A673 (cell line): Measurements from ENCODE around the gene ASB13. TPM values are rescaled to one million over a fixed set of nuclear protein-coding genes. Genes with fewer than 3 reads are reported as not detected.

Source experiments
- BruUV-seq: library from RNA; stranded (reverse); fragments of 400-500 nt; replicated peaks from 2 replicates; lab custom pipeline; 2021; lab: Mats Ljungman, UMichigan
- CTCF ChIA-PET: fragments of 300-600 bp; sonication (Branson Sonifier 250); formaldehyde crosslinking; loops from one replicate; lab custom pipeline; 2022; ENCODE audit warnings: antibody characterized with exemption; lab: Charles Lee
- POLR2A ChIA-PET: fragments of 300-600 bp; sonication (Branson Sonifier 250); formaldehyde crosslinking; loops from one replicate; lab custom pipeline; 2022; ENCODE audit warnings: antibody characterized with exemption; ENCODE audit not compliant: low non-redundant PET; lab: Charles Lee
- DNase-seq: peaks from one replicate; pipeline ENCODE4 v3.0.0-alpha.2; 2015; ENCODE audit warnings: low spot score
- H3K27ac ChIP-seq: fragments of 200-600 bp; sonication (generic); 2 replicates; pipeline ENCODE4 v1.5.1; 2016; ENCODE audit warnings: mixed run types, low read depth, mild to moderate bottlenecking, mixed read lengths, antibody characterized with exemption, low read length; ENCODE audit not compliant: poor library complexity, severe bottlenecking
- H3K27me3 ChIP-seq: fragments of 200-600 bp; sonication (generic); replicated peaks from 2 replicates; pipeline ENCODE4 v1.6.1; 2017; ENCODE audit warnings: mixed run types, low read depth, mild to moderate bottlenecking, mixed read lengths, antibody characterized with exemption, low read length; ENCODE audit not compliant: insufficient read depth, poor library complexity
- H3K36me3 ChIP-seq: fragments of 200-600 bp; sonication (generic); 2 replicates; pipeline ENCODE4 v1.6.1; 2016; ENCODE audit warnings: mixed run types, mild to moderate bottlenecking, mixed read lengths, antibody characterized with exemption, low read length; ENCODE audit not compliant: insufficient read depth, poor library complexity, severe bottlenecking
- H3K4me1 ChIP-seq: fragments of 200-600 bp; sonication (generic); 2 replicates; pipeline ENCODE4 v1.6.1; 2017; ENCODE audit warnings: mixed run types, mild to moderate bottlenecking, mixed read lengths, antibody characterized with exemption, low read length; ENCODE audit not compliant: insufficient read depth, poor library complexity, severe bottlenecking
- H3K4me3 ChIP-seq: fragments of 200-600 bp; sonication (generic); 2 replicates; pipeline ENCODE4 v1.5.1; 2016; ENCODE audit warnings: low read depth, mixed run types, mild to moderate bottlenecking, mixed read lengths, low read length; ENCODE audit not compliant: poor library complexity, severe bottlenecking
- H3K9me3 ChIP-seq: fragments of 200-600 bp; sonication (generic); 2 replicates; pipeline ENCODE4 v1.6.1; 2016; ENCODE audit warnings: mixed run types, low read depth, mild to moderate bottlenecking, mixed read lengths, antibody characterized with exemption, low read length; ENCODE audit not compliant: poor library complexity, severe bottlenecking
- CTCF ChIP-seq: fragments of 300-800, 200-600 bp; sonication (generic); conservative IDR thresholded peaks from 2 replicates; pipeline ENCODE4 v1.5.1; 2017; ENCODE audit warnings: low read depth, mild to moderate bottlenecking, antibody characterized with exemption, low read length, moderate library complexity, mixed read lengths
- EZH2 ChIP-seq: fragments of 200-600 bp; sonication (generic); IDR thresholded peaks from 2 replicates; pipeline ENCODE4 v1.6.1; 2017; ENCODE audit warnings: borderline replicate concordance, low read depth, mild to moderate bottlenecking, mixed read lengths, antibody characterized with exemption, low read length; ENCODE audit not compliant: poor library complexity, severe bottlenecking
- intact Hi-C: fragments of 100-400 bp; cut with micrococcal nuclease; formaldehyde crosslinking; loops from one replicate; pipeline ENCODE4 v1.10.0; 2022; ENCODE audit not compliant: unreplicated experiment
- total RNA-seq: library from RNA; stranded (reverse); gene quantifications from 2 replicates; pipeline ENCODE4 v1.2.3, GENCODE V29; 2021

Gene ASB13
- total RNA-seq, 1 experiment from 2014 or later, result 11.9 TPM

DNA sequence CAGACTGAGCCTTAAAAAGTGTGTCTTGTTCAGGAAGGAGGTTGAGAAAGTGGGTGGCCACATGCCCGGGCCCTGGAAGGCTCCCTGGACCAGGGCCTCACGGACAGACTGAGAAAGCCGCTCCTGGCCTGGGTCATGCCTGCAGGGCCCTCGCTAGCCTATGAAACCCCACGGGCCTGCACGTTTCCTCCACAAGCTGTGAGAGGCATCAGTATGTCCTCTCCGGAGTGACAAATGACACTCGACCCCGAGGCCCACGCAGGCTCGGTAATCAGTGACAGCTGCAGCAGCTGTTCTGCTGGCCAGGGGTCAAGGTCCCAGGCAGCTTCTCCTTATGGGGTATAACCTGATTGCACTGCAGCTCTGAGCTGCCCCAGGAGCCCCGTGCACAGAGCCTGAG, 47.6 kb downstream of the ASB13 start:
- Histone ChIP-seq H3K36me3 (no peaks in the 10 kb centered on the region), H3K27me3 (no peaks in the 10 kb centered on the region), H3K9me3 (no peaks in the 10 kb centered on the region), H3K4me3 (no peak overlapping the region), H3K27ac (no peak overlapping the region), H3K4me1 (no peaks in the 10 kb centered on the region)
- ChIA-PET CTCF (no interaction called here), POLR2A (no interaction called here)
- TF ChIP-seq EZH2, result no peak
- TF ChIP-seq CTCF, result no peak
- no peak for DNase-seq
- no TSS peak for BruUV-seq
- intact Hi-C loops, result no loop called here

DNA sequence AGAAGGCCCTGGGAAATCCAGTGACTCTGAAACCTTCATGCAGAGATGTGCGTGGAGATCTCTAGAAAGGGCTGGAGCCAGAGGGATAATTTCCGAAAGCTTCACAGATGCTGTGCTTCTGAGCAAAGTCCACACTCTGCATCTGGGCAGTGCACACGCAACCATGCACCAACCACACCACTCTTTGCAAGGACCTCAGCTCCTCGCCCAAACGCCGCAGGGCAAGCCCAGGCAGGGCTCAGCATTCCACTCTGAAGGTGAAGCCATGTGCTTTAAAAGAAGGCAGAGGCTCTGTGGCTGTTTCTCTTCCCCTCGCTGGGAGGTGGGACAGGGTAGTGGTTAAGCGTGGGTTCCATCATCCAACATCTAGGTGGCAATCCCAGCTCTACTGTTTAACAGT, 48.4 kb downstream of the ASB13 start:
- no peak overlapping the region for H3K4me3 ChIP-seq
- no peak for TF ChIP-seq EZH2
- TF ChIP-seq CTCF, result no peak
- H3K36me3 ChIP-seq, result no peaks in the 10 kb centered on the region
- DNase-seq, result no peak
- H3K27ac ChIP-seq, result no peak overlapping the region
- POLR2A ChIA-PET, result no interaction called here
- BruUV-seq, result no TSS peak
- intact Hi-C loops, result no loop called here
- no peaks in the 10 kb centered on the region for H3K4me1 ChIP-seq
- H3K27me3 ChIP-seq, result no peaks in the 10 kb centered on the region
- CTCF ChIA-PET, result no interaction called here
- no peaks in the 10 kb centered on the region for H3K9me3 ChIP-seq

- Histone ChIP-seq H3K36me3 (no peaks in the 10 kb centered on the region), H3K27me3 (no peaks in the 10 kb centered on the region), H3K9me3 (no peaks in the 10 kb centered on the region), H3K4me1 (no peaks in the 10 kb centered on the region), H3K27ac (no peak overlapping the region), H3K4me3 (no peak overlapping the region)
- CTCF ChIA-PET, result no interaction called here
- no peak for DNase-seq
- no TSS peak for BruUV-seq
- TF ChIP-seq EZH2 (no peak), CTCF (no peak)
- intact Hi-C loops, result no loop called here
- POLR2A ChIA-PET, result no interaction called here
These were observed 48.9 kb downstream of the ASB13 start for GRCh38 chr10:5617521-5617920.
